ENCODE data around the gene CXXC4.

CXXC4 gene

DNA sequence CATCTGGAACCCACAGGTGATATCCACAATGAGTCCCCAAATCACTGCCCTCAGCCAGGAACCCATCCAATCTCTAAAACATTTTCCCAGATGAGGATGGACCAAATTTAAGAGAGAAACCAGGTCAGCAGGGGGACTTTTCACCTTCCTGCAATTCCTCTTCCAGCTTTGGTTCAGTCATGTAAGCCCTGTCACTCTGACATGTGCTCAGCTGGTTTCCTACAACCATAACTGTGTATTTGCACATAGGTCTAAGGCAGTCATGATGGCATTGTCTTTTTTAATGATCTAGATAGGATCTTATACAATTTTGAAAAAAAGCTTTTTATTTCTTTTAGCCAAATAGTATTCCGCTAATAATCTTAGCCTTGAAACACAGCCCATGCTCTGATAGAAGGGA lies 6.5 kb downstream of the CXXC4 start:
- DNase-seq: peak; percentile 23

DNA sequence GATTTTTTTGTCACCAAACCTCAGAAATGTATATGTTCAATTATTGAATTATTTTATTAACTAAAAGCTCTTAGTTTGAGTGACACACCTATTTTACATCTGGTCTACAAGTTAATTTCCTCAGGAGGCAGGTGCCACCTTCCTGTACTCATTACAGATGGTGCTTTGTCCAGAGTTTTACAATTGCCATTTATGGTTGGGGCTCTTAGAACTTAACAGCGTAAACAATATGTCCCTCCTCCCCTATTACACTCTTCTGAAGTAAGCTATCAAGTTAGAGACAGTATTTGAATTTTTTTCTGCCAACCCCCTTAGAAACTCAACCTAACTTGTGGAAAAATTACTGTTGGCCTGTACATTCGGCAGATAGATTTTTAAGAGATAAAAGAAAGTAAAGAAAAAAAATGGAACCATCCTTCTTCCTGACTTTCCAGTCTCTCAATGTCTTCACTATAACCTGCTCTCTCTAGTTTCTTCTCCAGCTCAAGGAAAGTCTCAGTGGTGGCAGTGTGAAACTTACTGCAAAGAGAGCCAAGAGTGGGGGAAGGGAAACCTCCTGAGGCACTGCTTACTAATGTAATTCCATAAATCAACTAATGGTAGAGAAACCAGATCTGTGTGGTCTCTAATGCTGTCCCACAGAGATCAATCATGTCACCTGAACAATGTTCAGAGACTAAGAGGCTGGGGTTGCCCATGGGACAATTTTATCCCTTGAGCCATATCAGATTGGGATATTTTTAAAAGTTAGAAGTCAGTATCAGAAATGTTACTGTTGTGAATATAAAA lies 7.8 kb downstream of the CXXC4 start:
- peak; percentile 84 for DNase-seq

DNA sequence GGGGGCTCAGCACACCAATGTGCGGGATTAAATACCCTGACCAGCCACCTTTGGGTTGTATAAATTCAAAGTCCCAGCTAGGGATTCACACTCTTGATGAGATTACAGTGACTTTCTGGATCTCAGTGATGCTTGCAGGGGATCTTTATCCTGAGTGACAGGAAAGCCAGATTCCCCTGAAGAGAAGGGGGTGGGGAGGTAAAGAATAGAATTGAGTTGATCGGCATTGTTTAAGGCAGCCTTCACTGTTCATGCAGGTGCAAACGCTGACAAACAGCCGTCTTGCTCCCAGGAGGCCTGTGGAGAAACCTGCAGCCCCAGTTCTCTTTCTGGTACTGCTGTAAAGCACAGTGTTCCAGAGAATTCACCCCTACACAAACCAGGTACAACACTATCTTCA lies 19.0 kb downstream of the CXXC4 start:
- peak; percentile 90 for DNase-seq

DNA sequence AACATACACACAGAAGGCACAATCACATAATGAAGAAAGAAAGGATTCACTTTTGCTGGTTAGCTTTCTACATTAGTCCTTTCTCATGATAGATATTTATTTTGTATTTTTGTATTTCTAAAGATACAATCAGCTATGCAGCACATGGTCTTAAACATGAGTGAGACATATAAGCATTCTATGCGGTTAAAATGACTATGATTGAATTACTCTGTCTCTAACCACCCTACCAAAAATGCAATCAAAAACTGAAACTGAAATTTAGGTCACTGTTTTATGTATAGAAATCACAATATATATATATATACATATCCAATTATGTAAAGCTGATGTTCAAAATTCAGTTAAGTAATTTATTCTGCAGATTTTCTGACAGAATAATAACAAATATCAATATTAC lies 21.9 kb downstream of the CXXC4 start:
- no peak for DNase-seq

DNA sequence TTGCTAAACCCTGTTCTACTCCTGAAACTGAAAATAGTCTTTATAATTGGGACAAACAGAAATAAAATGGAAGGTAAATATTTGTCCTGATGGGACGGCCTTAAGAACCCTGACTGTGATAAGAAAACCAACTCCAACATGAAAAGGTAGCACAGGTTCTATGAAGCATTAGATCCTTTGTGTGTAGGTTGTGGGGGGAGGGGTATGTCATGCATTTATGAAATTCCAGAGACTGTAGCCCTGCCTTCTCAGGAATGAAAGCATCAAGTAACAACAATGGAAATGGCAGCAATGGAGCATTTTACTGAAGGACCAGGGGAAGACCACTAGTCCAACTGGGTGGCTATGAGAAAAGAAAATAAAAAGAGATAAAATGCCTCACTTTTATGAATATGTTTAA lies 23.9 kb downstream of the CXXC4 start:
- no peak for DNase-seq

DNA sequence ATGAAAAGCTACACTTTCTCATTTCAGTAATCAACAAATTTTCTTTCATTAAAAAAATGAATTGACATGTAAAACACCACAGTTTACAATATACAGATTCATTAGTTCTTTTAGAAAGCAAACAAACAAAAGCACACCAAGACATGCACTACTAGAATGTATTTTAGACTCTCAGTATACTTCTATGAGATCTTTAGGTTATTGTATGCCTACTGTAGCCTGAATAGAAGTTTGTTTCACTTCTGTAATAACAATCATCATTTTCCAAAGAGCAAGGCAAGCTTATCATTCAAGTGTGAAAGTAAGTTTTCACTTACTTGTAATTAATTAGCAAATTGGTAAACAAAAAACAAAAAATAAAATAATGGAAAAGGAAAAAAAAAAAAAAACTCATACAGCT lies 24.9 kb downstream of the CXXC4 start:
- no peak for DNase-seq

DNA sequence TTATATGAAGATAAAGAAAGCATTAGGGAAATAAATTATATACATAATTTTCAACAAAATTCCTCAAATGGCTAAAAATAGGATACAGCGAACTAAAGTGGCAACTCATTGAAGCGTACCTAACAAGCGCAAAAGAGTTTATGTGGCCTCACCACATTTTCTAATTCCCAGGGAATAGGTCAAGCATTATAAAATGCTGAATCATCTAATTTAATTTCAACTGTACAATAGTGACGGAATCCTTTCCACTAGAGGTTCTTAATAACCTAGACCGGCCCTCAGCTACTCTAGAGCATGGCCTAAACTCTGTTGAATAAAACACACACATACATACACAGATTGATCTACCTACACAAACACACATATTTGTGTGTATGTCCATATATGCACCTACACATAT lies 29.1 kb downstream of the CXXC4 start:
- DNase-seq: no peak

DNA sequence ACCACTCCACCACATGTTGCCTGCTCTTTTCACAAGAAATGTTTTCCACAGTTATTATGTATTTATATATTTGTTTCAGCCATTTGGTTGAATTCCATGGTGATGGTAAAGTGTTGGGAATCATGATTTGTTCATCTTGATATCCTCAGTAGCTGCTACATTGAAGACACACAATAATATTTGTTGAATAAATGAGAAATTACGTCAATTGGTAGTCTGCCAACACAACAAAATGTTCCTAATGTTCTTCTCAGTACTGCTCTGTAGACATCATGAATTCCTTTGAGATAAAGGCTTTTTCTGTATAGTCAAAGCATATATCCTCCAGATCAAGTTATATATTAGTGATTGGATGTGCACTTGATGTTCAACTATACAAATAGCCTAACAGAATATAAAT lies 29.5 kb downstream of the CXXC4 start:
- DNase-seq: no peak

DNA sequence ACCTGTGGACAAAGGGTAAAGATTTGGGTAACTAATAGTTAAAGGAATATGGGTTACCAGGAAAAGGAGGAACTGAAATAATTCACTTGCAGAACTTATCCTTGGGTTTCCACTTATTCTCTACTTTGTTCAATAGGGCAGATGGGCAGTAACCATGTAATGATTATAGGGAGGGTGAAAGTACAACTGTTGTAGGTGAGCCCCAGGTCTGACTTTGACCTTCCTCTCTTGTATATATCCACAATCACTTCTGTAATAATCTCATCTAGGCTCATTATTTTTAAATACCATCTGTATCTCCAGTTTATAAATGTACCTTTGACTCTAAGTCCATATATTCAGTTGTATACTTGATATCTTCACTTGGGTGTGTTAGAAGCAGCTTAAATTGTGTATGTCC lies 32.1 kb downstream of the CXXC4 start:
- DNase-seq: no peak

DNA sequence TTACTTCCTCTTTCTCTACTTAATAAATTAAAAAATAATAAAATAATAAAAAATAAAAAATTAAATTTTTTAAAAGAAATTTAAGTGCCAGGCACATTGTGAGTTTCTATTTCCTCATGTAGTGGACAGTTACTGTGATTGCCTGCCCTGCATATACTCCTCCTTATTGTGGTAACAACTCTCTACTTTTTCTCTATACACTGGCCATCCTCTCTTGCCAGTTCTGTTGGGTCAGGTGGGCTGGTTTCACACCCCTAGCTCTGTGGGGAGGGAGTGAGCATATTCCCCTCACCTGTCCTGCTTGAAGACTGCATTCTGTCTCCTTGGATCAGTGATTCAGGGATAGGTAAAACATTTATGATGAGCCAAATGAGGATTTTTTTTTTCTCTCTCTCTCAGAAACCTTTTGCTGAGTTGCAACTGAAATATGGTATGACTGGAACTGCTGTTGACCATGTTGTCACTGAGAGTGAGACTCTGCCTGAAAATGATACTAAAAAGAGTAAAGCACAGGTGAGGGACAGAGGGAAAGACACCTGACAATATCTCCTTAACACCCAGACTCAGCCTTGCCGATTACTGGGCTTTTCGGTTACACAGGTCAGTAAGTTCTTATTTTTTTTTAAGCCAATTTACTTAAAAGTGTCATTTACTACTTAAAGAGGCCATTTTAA lies 37.2 kb downstream of the CXXC4 start:
- no peak for DNase-seq

DNA sequence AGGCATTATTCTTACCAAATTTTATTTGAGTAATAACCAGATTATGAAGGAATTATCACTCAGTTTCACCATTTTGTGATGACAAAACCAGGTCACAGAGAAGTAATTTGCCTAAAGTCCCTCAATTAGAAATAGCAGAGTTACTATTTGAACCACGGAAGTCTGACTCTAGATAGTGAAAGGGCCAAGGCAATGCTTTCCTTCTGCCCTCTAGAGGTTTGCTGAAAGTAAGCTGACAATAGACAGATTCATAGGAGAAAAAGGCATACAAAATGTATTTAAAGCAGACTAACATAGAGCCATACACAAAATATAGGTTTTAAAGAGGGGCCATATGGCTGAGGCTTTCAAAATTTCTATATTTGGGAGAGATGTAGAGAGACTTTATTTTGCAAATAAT lies 43.1 kb downstream of the CXXC4 start:
- peak; percentile 7 for DNase-seq

DNA sequence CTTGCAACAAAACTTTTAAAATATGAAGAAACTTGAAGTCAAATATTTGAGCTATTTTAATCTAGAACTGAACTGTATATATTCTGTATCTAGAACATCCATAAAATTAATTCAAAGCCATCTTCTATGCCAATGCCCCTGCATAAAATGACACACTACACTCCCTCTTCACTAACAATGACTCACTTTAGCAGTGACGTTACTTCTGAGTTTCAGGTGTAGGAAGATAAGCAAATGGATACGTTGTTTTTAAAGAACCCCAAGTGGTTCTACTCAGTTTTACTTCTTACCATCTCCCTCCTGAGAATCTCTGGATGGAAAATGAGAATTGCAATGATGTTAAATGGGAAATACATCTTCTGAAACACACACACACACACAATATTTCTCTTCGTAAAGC lies 45.2 kb downstream of the CXXC4 start:
- DNase-seq: no peak

DNA sequence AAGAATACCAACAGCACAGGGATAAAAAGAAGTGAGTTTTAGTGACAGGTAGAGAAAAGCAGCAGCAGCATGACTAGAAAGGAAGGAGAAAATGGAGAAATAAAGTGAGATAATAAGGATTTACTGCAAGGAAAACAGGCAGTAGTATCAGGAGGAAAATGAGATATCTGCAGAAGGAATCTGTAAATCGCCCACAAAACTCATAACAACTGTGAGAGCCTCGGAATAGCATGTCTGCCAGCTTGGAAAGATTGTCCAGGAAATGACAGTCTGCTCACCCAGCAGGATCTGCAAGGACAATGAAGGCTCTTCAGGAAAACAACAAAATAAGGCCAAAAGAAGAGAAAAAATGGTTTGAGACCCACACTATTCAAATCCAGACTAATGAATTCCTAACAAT lies 47.4 kb downstream of the CXXC4 start:
- no peak for DNase-seq

DNA sequence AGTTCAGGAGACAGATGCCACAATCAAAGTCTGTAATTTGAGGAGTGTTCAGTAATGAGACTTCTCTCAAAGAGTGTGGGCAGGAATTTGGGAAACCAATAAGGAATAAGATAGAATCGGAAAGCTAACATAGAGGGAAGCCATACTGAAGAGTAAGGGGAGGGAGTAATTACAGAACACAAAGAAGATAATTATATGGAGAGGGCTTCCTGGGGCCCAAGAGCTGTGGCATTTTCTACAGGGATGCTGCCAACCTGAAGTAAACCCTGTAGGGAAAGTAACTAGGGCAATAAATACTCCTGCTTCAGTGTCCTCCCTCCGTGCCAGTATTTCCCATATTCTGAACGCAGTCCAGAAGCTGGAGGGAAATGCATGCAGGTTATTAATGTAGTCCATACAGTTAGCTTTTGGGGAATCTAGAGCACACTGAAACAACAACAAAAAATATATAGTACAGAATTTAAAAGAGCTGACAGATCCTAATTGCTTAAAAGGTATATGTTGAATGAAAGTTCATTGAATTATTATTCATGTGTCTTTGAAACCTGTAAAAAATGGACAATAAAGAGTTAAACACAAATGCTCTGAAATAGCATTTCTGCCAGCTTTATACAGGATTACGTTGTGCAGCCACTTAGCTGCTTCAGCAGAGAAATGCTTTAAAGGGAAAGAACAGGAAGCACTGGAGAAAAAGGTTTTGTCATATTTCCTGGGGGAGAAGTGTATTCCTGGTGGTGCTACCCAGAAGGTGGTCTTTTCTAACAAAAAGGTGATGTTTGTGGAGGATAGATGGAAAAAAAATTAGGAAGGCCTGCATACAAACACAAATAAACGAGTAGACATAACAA lies 48.0 kb downstream of the CXXC4 start:
- DNase-seq: no peak

DNA sequence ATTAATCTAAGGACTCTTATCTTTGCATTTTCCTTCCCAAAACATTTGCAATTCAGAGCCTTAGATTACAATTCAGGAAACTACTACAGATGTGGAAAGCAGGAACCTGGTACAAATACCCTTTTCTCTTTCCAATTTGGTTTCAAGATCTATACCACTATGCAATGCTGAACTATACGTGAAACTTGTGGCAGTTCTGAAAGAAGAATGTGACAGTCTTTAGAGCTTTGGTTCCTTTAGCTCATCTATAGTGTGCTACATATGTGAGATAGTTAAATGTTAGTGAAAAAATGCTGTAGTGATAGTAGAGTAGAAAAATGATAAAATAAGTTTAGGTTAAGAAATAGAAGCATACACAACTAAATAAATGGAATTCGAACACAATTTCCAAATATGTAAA lies 50.0 kb downstream of the CXXC4 start:
- DNase-seq: no peak

DNA sequence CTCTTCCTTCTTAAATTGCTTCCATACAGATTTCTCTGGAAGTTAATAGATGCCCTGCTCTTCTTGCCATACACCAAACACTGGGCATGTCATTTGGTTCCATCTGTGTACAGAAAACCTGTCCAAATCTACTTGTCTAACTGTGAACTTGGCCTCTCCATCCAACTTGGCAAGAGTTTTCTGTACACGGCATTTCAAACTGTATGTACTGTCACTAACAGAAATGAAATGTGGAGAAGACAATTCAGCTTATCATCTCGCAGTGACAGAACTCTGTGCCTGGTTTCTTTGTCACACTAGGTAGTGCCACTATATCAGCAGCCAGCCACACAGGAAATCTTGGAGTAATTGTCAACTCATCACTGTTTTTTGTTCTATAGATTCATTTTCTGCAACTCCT lies 58.2 kb downstream of the CXXC4 start:
- no peak for DNase-seq

DNA sequence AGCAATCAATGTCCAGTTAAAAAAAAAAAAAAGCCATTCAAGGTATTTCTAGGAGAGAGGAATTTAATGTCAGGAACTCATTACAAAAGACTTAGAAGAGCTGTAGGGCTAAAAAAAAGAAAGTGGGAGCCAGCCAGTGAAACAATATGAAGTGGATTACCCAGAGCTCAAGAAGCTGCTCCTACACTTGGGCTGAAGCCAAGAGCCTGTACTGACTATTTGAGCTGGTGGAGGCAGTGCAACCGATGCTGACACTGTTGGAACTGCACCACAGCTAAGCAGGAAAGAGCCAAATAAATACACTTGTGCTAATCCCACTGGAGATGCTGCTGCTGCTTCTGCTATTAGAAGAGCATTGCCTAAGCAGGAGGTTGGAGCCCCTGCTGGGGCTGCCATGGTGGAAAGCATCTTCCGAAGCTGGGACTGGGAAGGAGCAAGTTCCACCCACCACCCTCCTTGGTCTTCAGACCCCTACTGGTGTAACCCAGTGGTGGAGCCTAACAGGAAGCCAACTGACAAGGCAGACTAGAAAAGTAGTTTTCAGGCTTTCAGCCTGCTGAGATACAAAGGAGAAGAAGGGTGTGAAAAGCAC lies 65.4 kb downstream of the CXXC4 start:
- DNase-seq: no peak

DNA sequence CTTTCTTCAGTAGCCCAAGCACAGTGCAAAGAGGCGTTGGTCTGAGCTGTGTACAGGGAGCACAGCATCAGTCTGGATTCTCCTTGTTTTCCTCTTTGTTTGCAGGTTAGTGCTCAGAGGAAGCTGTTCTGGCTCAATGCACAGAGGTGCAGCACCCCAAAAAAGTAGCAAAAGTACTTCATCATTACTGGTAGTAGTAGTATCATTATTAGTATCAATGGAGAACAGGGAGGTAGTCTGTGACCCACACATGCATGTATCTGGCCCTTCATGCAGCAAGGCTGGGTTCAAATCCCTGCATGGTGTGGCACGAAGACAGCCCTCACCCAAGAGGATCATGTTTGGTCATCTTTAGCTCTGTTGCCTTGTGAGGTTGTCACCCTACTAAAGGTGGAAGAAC lies 68.7 kb downstream of the CXXC4 start:
- no peak for DNase-seq

DNA sequence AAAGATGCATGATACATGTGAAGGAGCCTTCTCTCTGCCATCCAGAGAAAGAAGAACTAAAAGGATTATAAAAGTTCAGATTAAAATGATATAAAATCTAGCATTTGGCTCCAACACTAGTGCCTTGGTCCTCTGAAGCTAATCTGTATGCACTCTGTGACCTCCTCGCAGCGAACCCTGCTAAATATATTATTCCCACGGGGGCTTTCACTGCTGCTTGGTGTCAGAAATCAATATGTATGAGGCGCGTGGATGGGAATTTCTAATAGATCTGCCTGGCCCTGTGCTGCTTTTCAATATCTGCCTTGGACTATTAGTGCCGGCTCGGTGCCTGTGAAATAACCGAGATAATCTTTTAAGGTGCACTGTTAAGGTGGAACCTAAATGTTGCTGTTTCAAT lies 69.7 kb downstream of the CXXC4 start:
- peak; percentile 57 for DNase-seq

DNA sequence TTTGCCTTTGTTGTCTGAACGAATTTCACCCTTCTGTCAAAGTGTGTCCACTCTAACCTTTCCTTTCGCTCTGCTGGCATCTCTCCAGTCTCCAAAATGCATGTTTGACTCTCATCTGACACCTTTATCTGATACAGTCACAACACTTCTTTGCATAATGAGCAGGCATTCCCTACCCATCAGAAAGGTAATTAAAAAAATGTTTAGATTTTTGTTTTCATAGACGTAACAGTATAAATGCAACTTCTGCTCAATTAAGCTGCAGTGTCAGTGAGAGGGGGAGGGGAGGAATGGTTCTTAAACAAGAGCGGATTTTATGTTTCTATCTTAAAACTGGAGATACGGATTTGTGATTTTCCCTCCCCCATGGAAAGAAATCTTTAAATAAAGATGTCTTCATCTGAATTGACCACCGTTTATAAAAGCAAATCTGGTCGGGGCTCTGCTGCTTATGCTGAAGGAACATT lies 70.2 kb downstream of the CXXC4 start:
- DNase-seq: no peak

DNA sequence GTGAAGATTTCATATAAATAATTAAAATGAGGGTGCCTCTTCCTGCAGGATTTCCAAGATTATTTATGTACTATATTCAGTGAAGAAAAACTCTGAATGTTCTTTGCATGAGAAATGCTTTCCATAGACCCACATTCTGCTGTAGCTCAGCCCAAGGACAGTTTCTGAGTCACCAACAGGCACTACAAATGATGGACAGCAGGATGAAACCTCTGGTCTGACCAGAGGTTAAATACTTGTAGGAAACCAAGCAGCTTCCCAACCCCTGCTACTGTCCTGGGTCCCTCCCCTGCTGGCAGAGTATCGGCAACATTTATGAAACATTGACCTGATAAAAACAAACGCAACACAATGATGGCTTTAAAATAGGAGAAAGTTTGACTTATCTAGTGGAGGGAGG lies 73.1 kb downstream of the CXXC4 start:
- DNase-seq: no peak

DNA sequence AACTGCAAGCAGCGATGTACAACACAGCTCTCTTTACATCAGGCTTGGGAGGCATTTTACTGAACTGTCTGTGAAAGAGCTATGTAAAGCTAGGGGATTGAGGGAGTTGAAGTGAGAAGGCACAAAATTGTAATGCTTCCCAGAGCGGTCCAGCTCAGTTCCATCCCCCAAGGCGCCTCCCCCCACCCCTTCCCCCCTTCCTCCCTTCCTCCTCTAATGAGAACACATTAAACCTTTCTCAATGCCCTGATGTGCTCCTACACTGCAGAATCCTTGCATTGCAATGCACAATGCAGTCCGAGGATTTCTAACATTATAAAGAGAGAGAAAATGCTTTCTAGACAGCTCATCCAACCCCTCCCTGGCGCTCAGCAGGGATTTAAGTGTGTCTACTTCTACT lies 73.9 kb downstream of the CXXC4 start:
- no peak for DNase-seq
